Stomach (tissue), 4 donors: ENCODE results near the gene CLEC16A.
"Not testable (repeated sequence)": the region's sequence is repeated elsewhere in the genome, so short reads cannot be mapped to it uniquely, and the experiment has no call there.

ENCODE experiments used
- CTCF ChIP-seq, 7 experiments: fragments of 450-650 bp in 4 of 7; fragments of 200-600 bp in 3 of 7; sonication (generic) in 3 of 7; IDR thresholded peaks; one replicate each; pipeline ENCODE4 v1.5.1; 2016 to 2019; ENCODE audit warnings: antibody characterized with exemption in 7 of 7, control low read depth in 2 of 7, mild to moderate bottlenecking in 1 of 7
- POLR2A ChIP-seq, 4 donors: fragments of 450-650 bp; IDR thresholded peaks; one replicate each; pipeline ENCODE4 v1.6.1; 2016; ENCODE audit warnings: antibody characterized with exemption in 4 of 4, control low read depth in 2 of 4, mild to moderate bottlenecking in 1 of 4, moderate library complexity in 1 of 4

- not testable (repeated sequence) for TF ChIP-seq CTCF, POLR2A (IDR thresholded peaks at IDR 0.05)
Measured at GRCh38 chr16:11103301-11103700, 158.9 kb downstream of the CLEC16A start.
